HG02870 (cell line): Measurements from ENCODE around the gene WNT7A.

Experiments
- ATAC-seq: cut with Tn5 transposase; IDR thresholded peaks from one replicate; pipeline ENCODE4 v1.9.1; 2021; ENCODE audit warnings: mild to moderate bottlenecking, moderate library complexity; ENCODE audit not compliant: unreplicated experiment

Gene WNT7A

DNA sequence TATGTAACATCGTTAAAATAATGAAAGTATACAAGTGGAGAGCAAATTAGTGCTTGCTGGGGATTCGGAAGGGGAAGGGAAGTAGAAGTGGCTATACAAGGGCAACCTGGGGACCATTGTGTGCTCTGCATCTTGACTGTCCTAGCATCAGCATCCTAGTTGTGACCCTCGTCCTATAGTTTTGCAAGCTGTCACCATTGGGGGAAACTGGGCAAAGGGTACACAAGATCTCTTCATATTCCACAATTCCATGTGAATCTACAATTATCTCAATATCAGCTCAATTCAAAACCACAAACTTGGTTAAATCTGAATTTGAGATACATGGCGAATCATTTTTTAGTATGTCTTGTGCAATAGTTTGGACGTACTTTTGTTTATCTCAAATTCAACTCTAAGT, 30.9 kb downstream of the WNT7A start:
- ATAC-seq = no peak

DNA sequence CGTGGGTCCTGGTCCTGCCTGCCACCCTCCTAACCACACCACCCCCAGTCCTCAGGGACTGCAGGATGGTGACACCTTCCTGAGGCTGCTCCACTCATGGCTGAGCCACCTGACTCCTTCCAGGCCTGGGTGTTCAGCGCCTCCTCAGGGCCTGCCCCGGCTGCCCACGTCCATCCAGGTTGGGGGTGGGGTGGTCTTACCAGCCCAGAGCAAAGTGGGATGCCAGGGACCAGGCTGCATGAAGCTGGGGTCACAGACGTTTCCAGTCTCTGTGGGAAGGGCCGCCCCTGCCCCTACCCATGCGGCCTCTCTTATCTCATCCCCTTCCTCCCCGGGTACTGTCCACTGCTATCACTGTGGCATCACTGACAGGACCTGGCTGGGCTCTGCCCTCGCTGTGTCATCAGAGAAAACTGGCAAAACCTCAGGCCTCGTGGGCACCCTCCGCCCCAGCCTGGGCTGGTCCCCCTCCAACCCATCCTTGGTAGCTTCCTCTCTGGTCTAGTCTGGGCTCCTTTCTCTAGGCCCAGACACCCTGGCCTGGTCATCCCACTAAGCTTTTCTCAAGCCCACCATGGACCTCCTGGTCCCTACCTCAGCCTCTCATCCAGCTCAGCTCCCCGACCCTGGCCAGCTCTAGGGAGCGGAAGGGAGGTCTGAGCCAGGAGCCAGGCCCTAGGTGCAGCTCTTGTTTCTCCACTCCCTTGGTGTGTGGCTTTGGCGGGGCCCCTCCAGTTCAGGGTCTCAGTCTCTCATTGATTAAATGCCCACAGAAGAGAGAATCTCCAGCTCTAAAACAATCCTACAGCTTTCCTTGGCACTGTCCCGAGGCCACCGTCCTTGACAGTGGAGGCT, 32.9 kb downstream of the WNT7A start:
- ATAC-seq = no peak

DNA sequence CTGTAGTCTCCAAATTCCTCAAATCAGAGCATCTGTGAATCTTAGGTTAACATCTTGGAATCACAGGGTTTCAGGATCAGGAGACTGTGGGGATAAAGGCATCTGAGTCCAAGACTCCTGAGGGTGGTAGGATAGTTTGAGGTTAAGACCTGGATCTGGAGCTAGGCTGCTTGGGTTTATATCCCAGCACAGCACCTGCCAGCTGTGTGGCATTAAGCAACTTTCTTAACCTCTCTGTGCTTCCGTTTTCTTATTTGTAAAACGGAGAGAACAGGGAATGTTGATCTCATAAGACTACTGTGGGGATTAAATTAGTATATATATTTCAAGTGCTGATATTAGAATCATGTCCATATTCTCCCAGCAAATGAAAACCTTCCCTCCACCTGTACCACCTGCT, 33.6 kb downstream of the WNT7A start:
- no peak for ATAC-seq

DNA sequence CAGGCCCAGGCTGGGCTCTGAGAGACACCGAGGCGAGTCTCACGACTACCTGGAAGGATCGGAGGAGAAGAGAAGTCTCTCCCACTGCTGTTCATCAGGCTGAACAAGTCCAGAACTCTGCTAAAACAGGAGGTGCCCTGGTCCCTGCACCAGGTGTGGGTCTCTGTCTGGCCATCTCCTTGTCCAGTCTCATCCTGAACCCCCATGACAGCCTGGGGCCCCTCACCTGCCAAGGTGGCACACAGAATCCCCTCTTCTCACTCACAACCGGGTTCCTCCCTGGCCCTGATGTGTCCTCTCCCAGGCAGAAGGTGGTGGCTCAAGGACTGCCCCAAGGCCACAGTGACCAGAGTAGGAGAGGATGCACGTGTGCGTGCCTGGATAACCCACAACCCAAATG, 34.1 kb downstream of the WNT7A start:
- no peak for ATAC-seq

DNA sequence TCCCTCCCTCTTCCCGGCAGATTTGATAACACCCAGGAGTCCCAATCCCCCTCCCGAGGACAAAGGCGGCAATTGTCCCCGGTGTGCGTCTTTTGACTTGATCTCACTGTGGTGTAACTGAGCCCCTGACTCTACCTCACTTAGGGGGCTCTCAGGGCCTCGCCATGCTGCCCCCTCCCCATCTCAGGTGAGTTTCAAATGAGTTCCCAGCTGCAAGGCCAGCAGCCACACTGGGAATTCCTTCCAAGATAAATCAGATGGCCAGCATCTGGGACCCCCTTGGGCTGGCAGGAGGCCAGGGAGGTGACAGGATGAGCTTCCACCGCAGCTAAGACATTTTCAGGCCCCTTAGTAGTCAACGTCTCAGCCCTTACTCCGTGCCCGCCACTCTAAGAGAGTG, 35.0 kb downstream of the WNT7A start:
- no peak for ATAC-seq

DNA sequence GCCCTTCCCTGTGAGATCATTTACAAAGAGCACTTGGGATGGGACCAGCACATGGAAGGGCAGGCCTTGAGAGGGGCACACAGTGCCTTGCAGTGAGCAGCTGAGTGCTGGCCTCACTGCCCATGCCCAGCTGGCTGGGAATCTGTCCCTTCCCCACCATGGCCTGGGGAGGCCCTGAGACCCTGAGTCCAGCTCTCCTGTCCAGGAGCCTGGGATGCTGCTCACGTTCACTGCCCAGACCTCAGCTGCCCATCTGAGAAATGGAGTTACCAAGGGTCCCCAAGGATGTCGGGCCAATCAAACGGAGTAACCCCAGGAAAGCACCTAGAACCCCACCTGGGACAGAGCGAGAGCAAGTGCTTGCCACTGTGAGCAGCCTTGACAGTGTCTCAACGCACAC, 35.6 kb downstream of the WNT7A start:
- ATAC-seq = no peak

DNA sequence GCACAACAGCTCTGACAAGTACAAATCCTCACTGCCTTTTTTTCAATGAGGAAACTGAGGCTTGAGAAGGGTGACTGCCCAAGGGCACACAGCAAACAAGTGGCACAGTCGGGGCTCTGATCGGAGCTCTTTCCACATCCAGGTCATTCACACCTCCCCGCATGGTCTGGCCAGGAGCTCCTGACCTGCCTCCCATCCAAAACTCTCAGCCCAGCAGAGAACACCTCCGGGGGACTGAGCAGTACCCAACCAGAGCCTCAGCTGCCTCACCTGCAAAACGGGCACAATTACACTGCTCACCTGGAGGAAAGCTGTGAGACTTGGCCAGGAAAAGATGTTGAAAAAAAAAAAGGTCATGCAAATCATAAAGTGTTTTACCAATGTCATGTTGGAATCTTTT, 36.5 kb downstream of the WNT7A start:
- ATAC-seq = no peak

DNA sequence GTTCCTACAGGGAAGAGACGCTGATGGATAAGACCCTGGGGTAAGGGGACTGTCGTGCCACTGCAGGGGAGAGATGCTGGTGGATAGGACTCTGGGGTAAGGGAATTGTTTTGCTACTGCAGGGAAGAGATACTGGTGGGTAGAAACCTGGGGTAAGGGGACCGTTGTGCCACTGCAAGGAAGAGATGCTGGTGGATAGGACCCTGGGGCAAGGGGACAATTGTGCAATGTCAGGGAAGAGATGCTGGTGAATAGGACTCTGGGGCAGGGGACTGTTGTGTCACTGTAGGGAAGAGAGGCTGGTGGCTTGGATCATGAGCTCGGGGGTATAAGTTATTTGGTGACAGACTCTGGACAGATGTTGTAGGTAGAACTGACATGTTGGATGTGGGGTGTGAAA, 37.6 kb downstream of the WNT7A start:
- no peak for ATAC-seq

DNA sequence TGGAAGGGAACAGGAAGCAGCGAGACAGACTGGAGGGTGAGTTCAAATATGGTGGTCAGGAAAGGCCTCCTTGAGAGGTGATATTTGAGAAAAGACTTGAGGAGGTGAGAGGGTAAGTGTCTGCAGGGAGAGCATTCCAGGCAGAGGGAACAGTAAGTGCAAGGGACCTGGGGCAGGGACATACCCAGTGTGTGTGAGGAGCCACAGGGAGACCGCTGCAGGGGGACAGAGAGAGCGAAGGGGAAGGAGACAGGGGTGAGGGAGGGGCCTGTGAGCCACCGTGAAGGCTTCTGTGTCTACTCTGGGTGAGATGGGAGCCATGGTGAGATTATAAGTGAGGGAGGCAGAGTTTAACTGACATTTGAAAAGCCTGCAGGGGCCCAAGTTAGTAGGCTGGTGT, 38.0 kb downstream of the WNT7A start:
- no peak for ATAC-seq

DNA sequence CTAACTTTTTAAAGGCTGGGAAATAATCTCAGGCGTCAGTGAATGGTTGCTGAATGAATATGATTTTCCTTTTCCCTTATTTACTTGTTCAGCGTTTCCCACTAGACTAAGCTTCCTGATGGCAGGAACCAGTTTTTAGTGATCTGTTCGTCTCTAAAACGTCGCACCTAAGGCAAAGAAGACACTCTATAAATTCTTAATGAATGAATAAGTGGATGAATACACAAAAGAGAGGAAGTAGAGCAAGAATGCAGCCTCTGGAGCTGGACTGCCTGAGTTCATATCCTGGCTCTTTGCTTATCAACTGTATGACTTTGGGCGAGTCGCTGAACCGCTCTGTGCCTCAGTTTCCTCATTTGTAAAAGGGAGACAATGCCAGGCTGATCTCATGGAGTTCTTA, 38.7 kb downstream of the WNT7A start:
- no peak for ATAC-seq

DNA sequence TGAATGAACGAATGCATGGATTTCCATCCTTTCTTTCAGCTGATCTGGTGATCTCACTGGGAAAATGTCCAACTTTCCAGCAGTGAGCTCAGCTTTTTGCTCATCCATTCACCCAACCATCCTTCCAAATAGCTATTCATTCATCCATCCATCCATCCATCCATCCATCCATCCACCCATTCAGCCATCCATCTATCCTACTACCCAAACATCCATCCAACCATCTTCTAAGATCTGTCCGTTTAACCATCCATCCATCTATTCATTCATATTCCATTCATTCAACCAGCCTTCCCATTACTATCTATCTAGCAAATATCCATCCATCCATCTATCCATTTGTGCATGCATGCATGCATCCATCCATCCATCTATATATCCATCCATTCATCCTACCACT, 39.4 kb downstream of the WNT7A start:
- ATAC-seq = no peak

DNA sequence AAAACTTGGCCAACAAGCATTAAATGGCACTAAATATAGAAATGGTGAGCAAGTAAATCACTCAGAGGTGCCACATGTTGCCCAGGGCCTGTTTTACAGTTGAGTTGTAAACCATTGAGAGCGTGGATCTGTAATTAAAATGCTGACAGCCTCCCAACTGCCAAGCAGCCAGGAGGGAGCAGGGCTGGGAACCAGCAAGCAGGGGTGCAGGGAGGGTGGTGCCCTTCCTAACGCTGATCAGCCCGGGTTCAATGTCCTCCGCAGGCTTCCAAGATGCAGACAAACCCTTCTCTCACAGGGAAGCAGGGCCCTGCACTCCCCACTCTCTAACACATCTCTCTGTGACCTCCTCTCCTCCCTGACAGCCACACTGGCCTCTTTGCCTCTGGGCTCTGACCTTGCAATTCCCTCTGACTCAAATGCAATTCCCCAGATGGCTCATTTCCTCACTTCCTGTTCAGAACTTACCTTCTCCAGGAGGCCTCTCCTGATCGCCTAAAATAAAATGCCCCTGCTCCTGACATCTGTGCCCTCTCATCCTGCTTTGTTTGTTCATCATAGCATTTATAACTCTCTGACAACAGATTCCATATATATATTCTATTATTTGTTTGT, 40.0 kb downstream of the WNT7A start:
- no peak for ATAC-seq

DNA sequence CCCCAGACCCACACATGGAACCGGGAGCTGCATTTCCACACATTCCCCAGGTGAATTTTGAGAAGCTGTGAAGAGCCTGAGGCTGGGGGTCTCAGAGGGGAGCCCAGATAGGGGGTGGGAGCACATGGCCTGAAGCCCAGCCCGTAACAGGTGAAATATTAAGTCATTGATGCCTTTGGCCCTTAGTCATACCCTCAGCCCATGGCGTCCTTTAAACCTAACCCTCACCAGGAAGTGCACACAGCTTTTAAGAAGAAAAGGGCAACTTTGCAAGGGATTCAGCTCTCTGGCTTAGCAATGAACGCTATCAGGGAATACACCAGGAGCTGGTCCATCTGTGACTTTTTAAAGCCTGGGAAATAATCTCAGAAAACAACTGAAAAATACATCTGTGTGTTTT, 40.6 kb downstream of the WNT7A start:
- no peak for ATAC-seq

DNA sequence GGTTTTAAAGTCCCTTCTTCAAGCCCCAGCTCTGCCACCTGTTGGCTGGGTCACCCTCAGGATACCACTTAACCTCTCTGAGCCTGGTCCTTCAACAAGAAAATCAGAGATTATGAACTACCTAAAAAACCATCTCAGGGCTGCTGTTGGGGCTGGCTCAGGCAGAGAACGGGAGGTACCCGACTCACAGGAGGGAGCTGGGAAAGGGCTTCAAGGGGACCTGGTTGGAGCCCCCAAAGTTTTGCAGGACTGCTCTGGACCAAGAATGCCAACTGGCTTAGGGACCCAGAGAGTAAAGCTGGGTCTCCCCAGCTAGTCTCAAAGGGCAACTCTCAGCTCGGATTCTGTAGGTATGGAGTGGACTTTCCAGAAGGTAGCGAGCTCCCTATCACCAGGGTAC, 41.5 kb downstream of the WNT7A start:
- ATAC-seq = no peak

DNA sequence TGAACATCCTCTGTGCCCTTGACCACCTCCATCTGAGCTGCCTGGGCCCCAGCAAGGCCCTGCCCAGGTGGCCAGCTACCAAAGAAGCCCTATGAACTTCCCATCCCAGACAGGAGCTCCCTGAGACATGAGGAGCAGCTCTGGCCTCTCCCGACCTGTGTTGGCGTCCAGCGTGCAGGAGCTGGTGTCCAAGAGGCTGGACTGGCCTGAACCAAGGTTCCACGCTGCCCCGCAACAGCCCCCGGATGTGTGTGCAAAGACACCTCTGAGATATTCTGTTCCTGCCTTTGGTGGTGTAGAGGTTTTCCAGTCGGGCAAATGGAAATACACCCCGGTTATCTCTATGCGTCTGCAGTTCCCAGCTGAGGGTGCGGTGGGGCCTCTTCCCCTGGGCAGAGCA, 42.1 kb downstream of the WNT7A start:
- ATAC-seq = no peak

DNA sequence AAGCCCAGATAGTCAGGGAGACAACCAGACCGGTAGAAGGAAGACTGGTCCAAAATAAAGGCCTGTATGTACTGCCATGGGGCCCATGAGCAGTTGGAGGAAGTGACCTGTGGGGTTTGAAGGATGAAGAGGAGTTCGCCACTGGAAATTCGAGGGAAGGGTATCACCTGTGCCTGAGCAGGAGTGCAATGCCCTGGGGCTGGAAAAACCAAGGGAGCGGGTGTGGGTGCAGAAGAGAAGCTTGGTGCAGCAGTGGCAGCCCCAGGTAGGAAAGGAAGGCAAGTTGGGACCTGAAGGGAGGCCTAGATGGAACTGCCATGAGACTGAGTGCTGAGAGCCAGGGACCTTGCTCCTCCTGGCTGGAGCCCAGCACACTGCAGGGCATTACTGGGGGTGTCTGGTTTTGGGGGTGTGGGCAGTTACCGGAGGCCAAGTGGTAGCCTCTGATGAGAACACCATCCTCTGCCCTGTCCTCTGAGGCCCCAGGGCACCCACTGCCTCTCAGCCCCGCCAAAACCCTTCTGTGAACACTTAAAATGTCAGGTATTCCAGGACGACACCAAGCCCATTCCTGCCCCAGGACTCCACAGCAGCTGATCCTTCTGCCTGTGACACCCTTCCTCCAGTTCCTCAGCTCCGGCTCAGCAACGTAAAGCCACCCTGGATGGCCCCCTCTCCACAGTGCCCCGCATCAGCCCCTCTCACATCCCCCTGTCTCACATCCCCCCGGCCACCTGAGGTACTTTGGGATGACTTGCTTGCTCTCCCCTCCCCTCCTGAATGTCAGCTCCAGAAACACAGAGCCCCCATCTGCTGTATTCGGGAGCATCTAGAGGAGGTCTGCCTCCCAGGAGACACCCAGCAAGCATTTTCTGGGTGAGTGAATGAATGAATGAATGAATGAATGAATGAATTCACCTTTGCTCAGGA, 42.9 kb downstream of the WNT7A start:
- ATAC-seq = no peak

DNA sequence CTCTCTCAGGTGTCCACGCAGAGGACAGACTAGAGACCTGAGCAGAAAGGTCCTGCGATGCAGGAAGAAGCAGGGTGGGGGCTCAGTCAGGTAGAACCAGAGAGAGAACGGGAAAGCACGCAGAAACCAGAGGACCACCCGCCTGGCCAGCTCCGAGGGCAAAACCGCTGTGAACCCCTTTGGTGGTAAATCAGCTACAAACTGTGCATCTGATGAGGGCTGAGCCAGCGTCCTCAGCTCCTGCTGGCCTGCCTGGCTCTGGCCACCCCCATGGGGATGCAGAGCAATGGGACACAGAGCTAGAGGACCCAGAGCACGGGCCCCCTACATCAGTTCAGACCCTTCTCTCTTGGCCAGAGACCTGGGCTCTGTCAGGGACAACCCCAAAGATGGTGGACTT, 44.6 kb downstream of the WNT7A start:
- no peak for ATAC-seq

DNA sequence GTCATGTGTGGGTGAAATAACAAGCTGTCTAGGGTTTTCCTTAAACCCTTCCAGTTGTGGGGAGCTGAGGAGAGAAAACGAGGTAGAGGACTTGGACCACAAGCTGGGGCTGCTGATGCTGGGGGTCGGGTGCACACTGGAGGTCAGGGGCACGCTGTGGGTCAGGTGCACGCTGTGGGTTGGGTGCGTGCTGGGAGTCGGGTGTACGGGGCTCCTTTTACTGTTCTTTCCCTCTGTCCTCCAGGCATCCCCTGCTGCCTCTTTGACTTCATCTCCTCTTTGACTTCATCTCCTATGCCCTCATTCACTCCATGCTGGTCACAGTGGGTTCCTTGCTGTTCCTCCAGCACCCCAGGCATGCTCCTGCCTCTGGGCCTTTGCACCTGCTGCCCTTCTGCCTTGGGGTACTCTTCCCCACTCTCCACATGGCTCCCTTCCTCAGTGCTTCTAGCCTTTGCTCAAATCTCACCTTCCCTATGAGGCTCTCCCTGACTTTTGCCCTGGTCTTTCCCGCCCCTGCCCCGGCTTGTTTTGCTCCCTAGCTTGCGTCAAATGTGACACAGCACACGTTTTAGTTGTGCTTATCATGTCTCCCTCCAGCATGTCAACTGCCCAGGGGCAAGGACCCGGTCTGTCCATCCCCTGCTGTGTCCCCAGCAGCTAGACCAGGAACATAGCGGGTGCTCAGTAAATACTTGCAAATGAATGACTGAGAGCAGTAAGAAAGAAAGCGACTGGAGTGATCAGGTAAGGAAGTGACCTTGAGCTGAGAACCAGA, 45.4 kb downstream of the WNT7A start:
- ATAC-seq = no peak

DNA sequence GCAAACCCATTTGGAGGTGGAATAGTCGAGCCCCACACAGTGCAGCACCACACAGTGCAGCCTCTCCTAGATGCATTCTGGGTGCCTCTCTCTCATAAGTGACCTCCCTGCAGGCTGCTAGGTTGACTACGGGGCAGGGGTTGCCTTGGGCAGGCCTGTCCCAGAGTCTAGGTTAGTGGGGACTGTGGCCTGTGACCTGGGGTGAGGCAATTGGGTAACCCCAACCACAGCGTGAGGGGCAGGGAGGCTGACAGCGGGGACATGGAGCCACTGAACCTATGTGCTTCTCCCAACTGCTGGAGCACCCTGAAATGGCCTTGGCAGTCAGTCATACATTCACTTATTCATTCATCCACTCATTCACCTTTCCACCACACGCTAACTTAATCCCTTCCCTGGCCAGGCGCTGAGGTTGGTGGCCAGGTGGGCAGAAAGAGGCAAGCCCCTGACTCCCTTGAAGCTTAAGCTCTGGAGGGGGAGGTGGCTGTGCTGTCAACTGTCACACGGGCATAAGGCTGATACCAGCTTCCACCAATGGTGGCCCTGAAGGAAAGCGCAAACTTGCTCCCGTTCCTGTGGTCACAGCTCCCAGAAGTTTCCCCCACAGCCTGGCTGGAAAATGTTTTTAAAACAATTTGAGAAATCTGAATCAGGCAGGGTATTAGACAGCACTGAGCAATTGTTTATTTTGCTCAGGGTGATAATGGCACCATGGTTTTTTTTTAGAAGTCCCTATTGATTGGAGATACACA, 46.2 kb downstream of the WNT7A start:
- ATAC-seq = no peak

DNA sequence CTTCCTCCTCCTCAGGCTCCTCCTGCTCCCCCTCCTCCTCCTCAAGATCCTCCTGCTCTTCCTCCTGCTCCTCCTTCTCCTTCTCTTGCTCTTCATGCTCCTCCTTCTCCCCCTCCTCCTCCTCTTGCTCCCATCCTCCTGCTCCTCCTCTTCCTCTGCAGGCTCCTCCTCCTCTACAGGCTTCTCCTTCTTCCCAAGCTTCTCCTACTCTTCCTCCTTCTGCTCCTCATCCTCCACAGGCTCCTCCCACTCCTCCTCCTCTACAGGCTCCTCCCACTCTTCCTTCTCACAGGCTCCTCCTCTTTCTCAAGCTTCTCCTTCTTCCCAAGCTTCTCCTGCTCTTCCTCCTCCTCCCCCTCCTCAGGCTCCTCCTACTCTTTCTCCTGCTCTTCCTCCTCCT, 47.7 kb downstream of the WNT7A start:
- no peak for ATAC-seq
